ENCODE data around the gene XKR3. TPM values are rescaled to one million over a fixed set of nuclear protein-coding genes. Genes with fewer than 3 reads are reported as not detected.
"Not testable (repeated sequence)": the region's sequence is repeated elsewhere in the genome, so short reads cannot be mapped to it uniquely, and the experiment has no call there.

The XKR3 gene
- total RNA-seq, 1 experiment from 2014 or later = 0.37 TPM

- not testable (repeated sequence) for DNase-seq (ENCODE audit: low read depth)
These were observed 77.7 kb downstream of the XKR3 start for GRCh38 chr22:16747266-16748159.

GRCh38 chr22:16734271-16734670 lies 90.9 kb downstream of the XKR3 start:
- DNase-seq (ENCODE audit: low read depth) = not testable (repeated sequence)

Other genes starting within 250 kb of the XKR3 start
- gene CCT8L2, start 232.6 kb downstream of the XKR3 start, total RNA-seq (2014; rRNA removed; shearing (Covaris generic)) = not detected in 2 replicates
- not detected in 2 replicates for gene GAB4, start 182.8 kb upstream of the XKR3 start, total RNA-seq (2014; rRNA removed; shearing (Covaris generic))